OCI-LY1 (cell line): ENCODE data around the gene CACNA2D1.

ENCODE experiments used
- EZH2 ChIP-seq: fragments of 200-600 bp; sonication (generic), shearing (Covaris generic); IDR thresholded peaks from 2 replicates; pipeline ENCODE4 v1.8.0; 2017; ENCODE audit warnings: borderline replicate concordance, mixed run types, mild to moderate bottlenecking, antibody characterized with exemption, low read length, moderate library complexity, mixed read lengths
- TF ChIP-seq, protein P1 (sequence below): fragments of 200-600 bp; sonication (generic), shearing (Covaris generic); IDR thresholded peaks from 2 replicates; pipeline ENCODE4 v1.5.1; 2017; ENCODE audit warnings: mild to moderate bottlenecking, antibody characterized with exemption, low read length, moderate library complexity, mixed read lengths

DNA sequence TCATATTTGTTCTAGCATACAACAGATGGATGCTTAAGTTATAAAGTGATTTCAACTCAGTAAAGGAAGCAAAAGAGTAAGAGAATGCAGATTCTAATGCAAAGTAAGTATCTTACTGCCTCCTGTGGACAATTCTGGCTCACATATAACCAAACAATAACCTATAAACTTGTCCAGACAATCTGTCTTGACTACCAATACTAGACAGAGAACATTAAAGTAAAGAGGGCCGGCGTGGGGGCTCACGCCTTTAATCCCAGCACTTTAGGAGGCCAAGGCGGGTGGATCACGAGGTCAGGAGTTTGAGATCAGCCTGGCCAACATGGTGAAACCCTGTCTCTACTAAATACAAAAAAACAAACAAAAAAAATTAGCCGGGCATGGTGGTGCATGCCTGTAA, 329.3 kb downstream of the CACNA2D1 start:
- TF ChIP-seq, protein P1, sequence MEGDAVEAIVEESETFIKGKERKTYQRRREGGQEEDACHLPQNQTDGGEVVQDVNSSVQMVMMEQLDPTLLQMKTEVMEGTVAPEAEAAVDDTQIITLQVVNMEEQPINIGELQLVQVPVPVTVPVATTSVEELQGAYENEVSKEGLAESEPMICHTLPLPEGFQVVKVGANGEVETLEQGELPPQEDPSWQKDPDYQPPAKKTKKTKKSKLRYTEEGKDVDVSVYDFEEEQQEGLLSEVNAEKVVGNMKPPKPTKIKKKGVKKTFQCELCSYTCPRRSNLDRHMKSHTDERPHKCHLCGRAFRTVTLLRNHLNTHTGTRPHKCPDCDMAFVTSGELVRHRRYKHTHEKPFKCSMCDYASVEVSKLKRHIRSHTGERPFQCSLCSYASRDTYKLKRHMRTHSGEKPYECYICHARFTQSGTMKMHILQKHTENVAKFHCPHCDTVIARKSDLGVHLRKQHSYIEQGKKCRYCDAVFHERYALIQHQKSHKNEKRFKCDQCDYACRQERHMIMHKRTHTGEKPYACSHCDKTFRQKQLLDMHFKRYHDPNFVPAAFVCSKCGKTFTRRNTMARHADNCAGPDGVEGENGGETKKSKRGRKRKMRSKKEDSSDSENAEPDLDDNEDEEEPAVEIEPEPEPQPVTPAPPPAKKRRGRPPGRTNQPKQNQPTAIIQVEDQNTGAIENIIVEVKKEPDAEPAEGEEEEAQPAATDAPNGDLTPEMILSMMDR: no peak
- no peak for TF ChIP-seq EZH2
